Measurements from ENCODE around the gene CC2D1A.

CC2D1A gene

DNA sequence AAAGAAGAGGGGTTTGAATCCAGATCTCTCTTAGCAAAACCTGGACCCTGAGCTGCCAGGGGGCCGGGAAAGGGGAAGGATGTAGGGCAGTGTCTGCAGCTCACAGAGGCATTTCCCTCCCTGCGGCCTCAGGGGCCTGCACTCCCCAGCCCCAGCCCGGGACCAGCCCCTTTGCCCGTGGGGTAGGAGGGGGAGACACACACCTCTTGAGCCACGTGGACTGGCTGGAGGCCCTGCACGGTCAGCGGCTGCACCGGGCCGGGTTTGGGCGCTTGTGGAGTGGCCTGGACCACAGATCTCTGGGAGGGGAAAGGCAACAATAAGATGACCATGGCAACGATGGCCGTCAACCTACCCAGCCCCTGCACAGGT, 73.2 kb downstream of the CC2D1A start:
- DNase-seq (ENCODE audit: low read depth, low spot score) = no peak

DNA sequence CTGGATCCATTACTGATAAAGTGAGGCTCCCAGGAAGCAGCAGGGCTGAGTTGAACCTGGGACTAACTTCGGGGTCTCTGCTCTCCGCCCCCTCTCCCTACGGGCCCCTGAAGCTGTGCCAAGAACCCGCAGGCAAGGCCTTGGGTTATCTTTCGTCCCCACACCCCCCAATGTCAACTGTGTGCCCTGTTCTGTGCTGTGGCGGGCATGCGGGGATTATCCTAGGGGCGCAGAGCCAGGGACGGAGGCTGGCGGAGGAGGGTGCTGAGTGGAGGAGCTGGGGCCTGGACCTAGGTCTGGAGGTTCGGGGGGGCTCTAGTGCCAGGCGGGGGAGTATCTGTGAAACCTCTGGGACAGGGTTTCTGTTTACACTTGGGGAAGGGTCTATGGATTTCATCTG, 73.7 kb downstream of the CC2D1A start:
- DNase-seq (ENCODE audit: low read depth, low spot score) = no peak

DNA sequence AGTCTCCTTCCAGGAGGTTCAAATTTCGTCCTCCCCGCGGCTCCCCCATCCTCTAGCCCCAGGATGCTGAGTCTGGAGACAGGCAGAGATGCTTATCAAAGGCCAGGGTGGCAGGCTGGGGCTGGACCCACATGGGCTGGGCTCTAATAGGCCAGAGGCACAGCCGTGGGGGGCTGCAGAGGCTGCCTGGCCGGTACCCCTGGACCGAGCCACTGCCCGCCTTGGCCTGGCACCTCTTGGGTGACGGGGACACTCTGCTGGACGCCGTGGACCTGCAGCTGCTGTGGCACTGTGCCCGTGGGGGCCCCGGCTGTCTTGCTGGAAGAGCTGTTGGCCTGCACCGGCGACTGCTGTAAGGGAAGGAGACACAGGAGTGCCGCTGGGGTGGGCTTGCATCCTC, 74.3 kb downstream of the CC2D1A start:
- DNase-seq (ENCODE audit: low read depth, low spot score) = no peak
